GM23338 (cell line): ENCODE data around the gene NDUFAF5.

Source experiments
- CREB1 ChIP-seq: fragments of 250-450 bp; sonication (Bioruptor Pico); IDR thresholded peaks from 2 replicates; pipeline ENCODE4 v1.5.0; 2020; ENCODE audit warnings: low read depth, mild to moderate bottlenecking, moderate library complexity
- EZH2 ChIP-seq: fragments of 200-600 bp; sonication (generic); IDR thresholded peaks from one replicate; pipeline ENCODE4 v1.8.0; 2017; ENCODE audit warnings: antibody characterized with exemption, mild to moderate bottlenecking, low read depth; ENCODE audit not compliant: unreplicated experiment
- EZH2phosphoT487 ChIP-seq: fragments of 200-600 bp; sonication (generic); IDR thresholded peaks from one replicate; pipeline ENCODE4 v1.8.1; 2018; ENCODE audit warnings: antibody characterized with exemption; ENCODE audit not compliant: unreplicated experiment
- JUNB ChIP-seq: IDR thresholded peaks from one replicate; pipeline ENCODE4 v1.6.1; 2016; ENCODE audit warnings: antibody characterized with exemption; ENCODE audit not compliant: unreplicated experiment
- NANOG ChIP-seq: IDR thresholded peaks from 2 replicates; pipeline ENCODE4 v1.6.1; 2016; ENCODE audit warnings: antibody characterized with exemption, borderline replicate concordance
- POLR2AphosphoS5 ChIP-seq: IDR thresholded peaks from 2 replicates; pipeline ENCODE4 v1.6.1; 2016; ENCODE audit warnings: antibody characterized with exemption, low read depth
- STAT1 ChIP-seq: IDR thresholded peaks from one replicate; pipeline ENCODE4 v1.6.1; 2016; ENCODE audit warnings: antibody characterized with exemption; ENCODE audit not compliant: unreplicated experiment
- ZNF114 ChIP-seq: fragments of 250-450 bp; sonication (Bioruptor Pico); IDR thresholded peaks from 2 replicates; pipeline ENCODE4 v1.5.0; 2020; ENCODE audit warnings: mild to moderate bottlenecking, moderate library complexity
- ZNF331 ChIP-seq: fragments of 250-450 bp; sonication (Bioruptor Pico); IDR thresholded peaks from 2 replicates; pipeline ENCODE4 v1.5.0; 2020; ENCODE audit warnings: low read depth, mild to moderate bottlenecking, moderate library complexity
- TF ChIP-seq, protein P1 (sequence below), 2 experiments: fragments of 200-600 bp in 1 of 2; sonication (generic) in 1 of 2; conservative IDR thresholded peaks; 2 replicates each; pipeline versions ENCODE4 v1.5.1 to v1.6.1; 2016 to 2017; ENCODE audit warnings: antibody characterized with exemption in 2 of 2, low read depth in 2 of 2, mild to moderate bottlenecking in 2 of 2, moderate library complexity in 1 of 2
- TF ChIP-seq, protein P2 (sequence below): IDR thresholded peaks from one replicate; pipeline ENCODE4 v1.6.1; 2018; ENCODE audit warnings: antibody characterized with exemption; ENCODE audit not compliant: unreplicated experiment
- TF ChIP-seq, protein P3 (sequence below): IDR thresholded peaks from 2 replicates; pipeline ENCODE4 v1.6.1; 2016; ENCODE audit warnings: antibody characterized with exemption

DNA sequence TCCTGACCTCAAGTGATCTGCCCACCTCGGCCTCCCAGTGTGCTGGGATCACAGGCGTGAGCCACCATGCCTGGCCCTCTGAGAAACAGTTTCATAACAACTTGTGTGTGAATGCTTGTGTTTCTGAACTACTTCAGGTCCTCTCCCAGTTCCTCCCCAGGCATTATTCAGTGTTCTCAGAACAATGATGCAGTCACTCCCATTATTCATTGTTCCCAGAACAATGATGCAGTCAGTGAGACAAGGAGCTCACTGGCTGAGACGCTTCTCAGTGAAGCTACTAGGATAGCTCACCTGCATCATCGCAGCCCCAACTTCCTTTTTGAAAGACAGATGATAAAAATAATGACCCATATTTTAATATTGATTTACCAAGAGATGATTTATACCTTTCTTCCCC, 71.5 kb downstream of the NDUFAF5 start:
- TF ChIP-seq, protein P1, sequence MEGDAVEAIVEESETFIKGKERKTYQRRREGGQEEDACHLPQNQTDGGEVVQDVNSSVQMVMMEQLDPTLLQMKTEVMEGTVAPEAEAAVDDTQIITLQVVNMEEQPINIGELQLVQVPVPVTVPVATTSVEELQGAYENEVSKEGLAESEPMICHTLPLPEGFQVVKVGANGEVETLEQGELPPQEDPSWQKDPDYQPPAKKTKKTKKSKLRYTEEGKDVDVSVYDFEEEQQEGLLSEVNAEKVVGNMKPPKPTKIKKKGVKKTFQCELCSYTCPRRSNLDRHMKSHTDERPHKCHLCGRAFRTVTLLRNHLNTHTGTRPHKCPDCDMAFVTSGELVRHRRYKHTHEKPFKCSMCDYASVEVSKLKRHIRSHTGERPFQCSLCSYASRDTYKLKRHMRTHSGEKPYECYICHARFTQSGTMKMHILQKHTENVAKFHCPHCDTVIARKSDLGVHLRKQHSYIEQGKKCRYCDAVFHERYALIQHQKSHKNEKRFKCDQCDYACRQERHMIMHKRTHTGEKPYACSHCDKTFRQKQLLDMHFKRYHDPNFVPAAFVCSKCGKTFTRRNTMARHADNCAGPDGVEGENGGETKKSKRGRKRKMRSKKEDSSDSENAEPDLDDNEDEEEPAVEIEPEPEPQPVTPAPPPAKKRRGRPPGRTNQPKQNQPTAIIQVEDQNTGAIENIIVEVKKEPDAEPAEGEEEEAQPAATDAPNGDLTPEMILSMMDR (conservative IDR thresholded peaks at IDR 0.05; ENCODE audit: low read depth in 2 of 2) = no peak
- no peak for TF ChIP-seq NANOG
- TF ChIP-seq POLR2AphosphoS5 = no peak
- TF ChIP-seq EZH2phosphoT487 = no peak
- TF ChIP-seq, protein P2, sequence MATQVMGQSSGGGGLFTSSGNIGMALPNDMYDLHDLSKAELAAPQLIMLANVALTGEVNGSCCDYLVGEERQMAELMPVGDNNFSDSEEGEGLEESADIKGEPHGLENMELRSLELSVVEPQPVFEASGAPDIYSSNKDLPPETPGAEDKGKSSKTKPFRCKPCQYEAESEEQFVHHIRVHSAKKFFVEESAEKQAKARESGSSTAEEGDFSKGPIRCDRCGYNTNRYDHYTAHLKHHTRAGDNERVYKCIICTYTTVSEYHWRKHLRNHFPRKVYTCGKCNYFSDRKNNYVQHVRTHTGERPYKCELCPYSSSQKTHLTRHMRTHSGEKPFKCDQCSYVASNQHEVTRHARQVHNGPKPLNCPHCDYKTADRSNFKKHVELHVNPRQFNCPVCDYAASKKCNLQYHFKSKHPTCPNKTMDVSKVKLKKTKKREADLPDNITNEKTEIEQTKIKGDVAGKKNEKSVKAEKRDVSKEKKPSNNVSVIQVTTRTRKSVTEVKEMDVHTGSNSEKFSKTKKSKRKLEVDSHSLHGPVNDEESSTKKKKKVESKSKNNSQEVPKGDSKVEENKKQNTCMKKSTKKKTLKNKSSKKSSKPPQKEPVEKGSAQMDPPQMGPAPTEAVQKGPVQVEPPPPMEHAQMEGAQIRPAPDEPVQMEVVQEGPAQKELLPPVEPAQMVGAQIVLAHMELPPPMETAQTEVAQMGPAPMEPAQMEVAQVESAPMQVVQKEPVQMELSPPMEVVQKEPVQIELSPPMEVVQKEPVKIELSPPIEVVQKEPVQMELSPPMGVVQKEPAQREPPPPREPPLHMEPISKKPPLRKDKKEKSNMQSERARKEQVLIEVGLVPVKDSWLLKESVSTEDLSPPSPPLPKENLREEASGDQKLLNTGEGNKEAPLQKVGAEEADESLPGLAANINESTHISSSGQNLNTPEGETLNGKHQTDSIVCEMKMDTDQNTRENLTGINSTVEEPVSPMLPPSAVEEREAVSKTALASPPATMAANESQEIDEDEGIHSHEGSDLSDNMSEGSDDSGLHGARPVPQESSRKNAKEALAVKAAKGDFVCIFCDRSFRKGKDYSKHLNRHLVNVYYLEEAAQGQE = no peak
- TF ChIP-seq EZH2 = no peak
- no peak for TF ChIP-seq JUNB
- TF ChIP-seq CREB1 = no peak
- TF ChIP-seq, protein P3, sequence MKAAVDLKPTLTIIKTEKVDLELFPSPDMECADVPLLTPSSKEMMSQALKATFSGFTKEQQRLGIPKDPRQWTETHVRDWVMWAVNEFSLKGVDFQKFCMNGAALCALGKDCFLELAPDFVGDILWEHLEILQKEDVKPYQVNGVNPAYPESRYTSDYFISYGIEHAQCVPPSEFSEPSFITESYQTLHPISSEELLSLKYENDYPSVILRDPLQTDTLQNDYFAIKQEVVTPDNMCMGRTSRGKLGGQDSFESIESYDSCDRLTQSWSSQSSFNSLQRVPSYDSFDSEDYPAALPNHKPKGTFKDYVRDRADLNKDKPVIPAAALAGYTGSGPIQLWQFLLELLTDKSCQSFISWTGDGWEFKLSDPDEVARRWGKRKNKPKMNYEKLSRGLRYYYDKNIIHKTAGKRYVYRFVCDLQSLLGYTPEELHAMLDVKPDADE = no peak
- TF ChIP-seq ZNF331 (CRISPR knock-in tag) = no peak
- no peak for TF ChIP-seq STAT1
- no peak for TF ChIP-seq ZNF114 (CRISPR knock-in tag)
